A549 (cell line): Measurements from ENCODE around the gene TUBGCP3. TPM values are rescaled to one million over a fixed set of nuclear protein-coding genes. Genes with fewer than 3 reads are reported as not detected.

Experiments used
- ATAC-seq, 2 experiments: fragments of 200-7000 bp in 1 of 2; fragments of >200 bp in 1 of 2; cut with Nextera tagmentation in 1 of 2; cut with Tn5 transposase in 1 of 2; 3 replicates each; pipeline versions ENCODE4 v1.8.0 to v1.9.1; 2018 to 2020; ENCODE audit warnings: mild to moderate bottlenecking in 1 of 2, moderate library complexity in 1 of 2
- CTCF ChIA-PET: fragments of 300-600 bp; sonication (Branson Sonifier 250); formaldehyde crosslinking; extraction: SDS; loops from one replicate; lab custom pipeline; 2021; ENCODE audit warnings: antibody characterized with exemption, inconsistent platforms; lab: Yijun Ruan, JAX
- POLR2A ChIA-PET: fragments of 350-600 bp; formaldehyde crosslinking; extraction: SDS; loops from one replicate; lab custom pipeline; 2021; ENCODE audit warnings: antibody characterized with exemption, inconsistent platforms; lab: Yijun Ruan, JAX
- DNase-seq, 2 experiments: peaks; one replicate each; pipeline versions ENCODE4 v3.0.0 to v3.0.0-alpha.2; 2011 to 2016; ENCODE audit warnings: low read depth in 1 of 2, low spot score in 1 of 2
- FAIRE-seq: peaks from 2 replicates; lab custom pipeline; 2011; peaks lifted over from hg19 to GRCh38; lab: Jason Lieb, UNC
- H3K27ac ChIP-seq, 2 experiments: fragments of >200 bp; sonication (Bioruptor Twin); formaldehyde crosslinking; 3 replicates each; pipeline ENCODE4 v1.5.1; 2016 to 2017
- H3K4me1 ChIP-seq: fragments of >200 bp; sonication (Bioruptor Twin); formaldehyde crosslinking; 3 replicates; pipeline ENCODE4 v1.6.1; 2016
- H3K4me2 ChIP-seq: fragments of >200 bp; sonication (Bioruptor Twin); formaldehyde crosslinking; 3 replicates; pipeline ENCODE4 v1.6.1; 2016
- H3K4me3 ChIP-seq: fragments of >200 bp; sonication (Bioruptor Twin); formaldehyde crosslinking; 3 replicates; pipeline ENCODE4 v1.5.1; 2016
- H3K9me3 ChIP-seq: fragments of >200 bp; sonication (Bioruptor Twin); formaldehyde crosslinking; 3 replicates; pipeline ENCODE4 v1.6.1; 2016
- CBX2 ChIP-seq: fragments of 200-600 bp; sonication (generic); IDR thresholded peaks from 2 replicates; pipeline ENCODE4 v1.6.1; 2016; ENCODE audit warnings: low read depth, mild to moderate bottlenecking, borderline replicate concordance
- CHD2 ChIP-seq: fragments of 150-350 bp; IDR thresholded peaks from 2 replicates; pipeline ENCODE4 v1.6.1; 2014; ENCODE audit warnings: low read length; ENCODE audit not compliant: partially characterized antibody
- EHF ChIP-seq: fragments of 250-450 bp; sonication (Bioruptor Pico); IDR thresholded peaks from 2 replicates; pipeline ENCODE4 v1.5.0; 2020; ENCODE audit warnings: mild to moderate bottlenecking
- EHMT2 ChIP-seq: fragments of 200-600 bp; sonication (generic); IDR thresholded peaks from 2 replicates; pipeline ENCODE4 v1.6.1; 2016; ENCODE audit warnings: antibody characterized with exemption, low read depth, mild to moderate bottlenecking, moderate library complexity
- ESRRA ChIP-seq: fragments of 150-350 bp; IDR thresholded peaks from 2 replicates; pipeline ENCODE4 v1.6.1; 2014; ENCODE audit warnings: mild to moderate bottlenecking, low read length, borderline replicate concordance
- FOSB ChIP-seq: fragments of 250-450 bp; sonication (Bioruptor Pico); IDR thresholded peaks from 2 replicates; pipeline ENCODE4 v1.5.0; 2020; ENCODE audit warnings: mild to moderate bottlenecking, moderate library complexity
- FOXS1 ChIP-seq: fragments of 250-450 bp; sonication (Bioruptor Pico); IDR thresholded peaks from 2 replicates; pipeline ENCODE4 v1.5.0; 2020; ENCODE audit warnings: mild to moderate bottlenecking, moderate library complexity
- GATA3 ChIP-seq: IDR thresholded peaks from 2 replicates; pipeline ENCODE4 v1.6.1; 2012; ENCODE audit warnings: borderline replicate concordance
- HOXA7 ChIP-seq: fragments of 250-450 bp; sonication (Bioruptor Pico); IDR thresholded peaks from 2 replicates; pipeline ENCODE4 v1.5.0; 2020; ENCODE audit warnings: mild to moderate bottlenecking, moderate library complexity
- HOXB13 ChIP-seq: fragments of 250-450 bp; sonication (Bioruptor Pico); IDR thresholded peaks from 2 replicates; pipeline ENCODE4 v1.5.0; 2020; ENCODE audit warnings: low read depth, mild to moderate bottlenecking, moderate library complexity
- JUNB ChIP-seq: fragments of >200 bp; sonication (Bioruptor Twin); formaldehyde crosslinking; IDR thresholded peaks from 2 replicates; pipeline ENCODE4 v1.6.1; 2016
- KDM5A ChIP-seq: fragments of 200-600 bp; sonication (generic); IDR thresholded peaks from 2 replicates; pipeline ENCODE4 v1.6.1; 2016; ENCODE audit warnings: antibody characterized with exemption, mild to moderate bottlenecking
- NFE2L2 ChIP-seq: fragments of 150-350 bp; conservative IDR thresholded peaks from 2 replicates; pipeline ENCODE4 v1.6.1; 2014; ENCODE audit warnings: low read length
- NR3C1 ChIP-seq: fragments of >200 bp; sonication (Bioruptor Twin); formaldehyde crosslinking; IDR thresholded peaks from 3 replicates; pipeline ENCODE4 v1.6.1; 2017
- PHF8 ChIP-seq: fragments of 200-600 bp; sonication (generic); IDR thresholded peaks from 2 replicates; pipeline ENCODE4 v1.6.1; 2016; ENCODE audit warnings: low read depth, mild to moderate bottlenecking, antibody characterized with exemption, moderate library complexity, borderline replicate concordance
- POLR2AphosphoS2 ChIP-seq: conservative IDR thresholded peaks from 2 replicates; pipeline ENCODE4 v1.6.1; 2012; ENCODE audit warnings: low read length, improper control_type of control experiment, inconsistent platforms
- SREBF2 ChIP-seq: fragments of 450-650 bp; IDR thresholded peaks from 2 replicates; pipeline ENCODE4 v1.6.1; 2014; ENCODE audit warnings: mild to moderate bottlenecking, moderate library complexity
- TFCP2L1 ChIP-seq: fragments of 250-450 bp; sonication (Bioruptor Pico); IDR thresholded peaks from 2 replicates; pipeline ENCODE4 v1.5.0; 2021; ENCODE audit warnings: mild to moderate bottlenecking
- TP53 ChIP-seq: fragments of 250-450 bp; sonication (Bioruptor Pico); IDR thresholded peaks from 2 replicates; pipeline ENCODE4 v1.5.0; 2021; ENCODE audit warnings: mild to moderate bottlenecking, moderate library complexity
- ZC3H11A ChIP-seq: fragments of 450-650 bp; IDR thresholded peaks from 2 replicates; pipeline ENCODE4 v1.6.1; 2014; ENCODE audit warnings: antibody characterized with exemption, mild to moderate bottlenecking
- ZFP36 ChIP-seq: fragments of 450-650 bp; IDR thresholded peaks from 2 replicates; pipeline ENCODE4 v1.6.1; 2014; ENCODE audit warnings: borderline replicate concordance; ENCODE audit not compliant: partially characterized antibody
- ZSCAN20 ChIP-seq: fragments of 250-450 bp; sonication (Bioruptor Pico); IDR thresholded peaks from 2 replicates; pipeline ENCODE4 v1.8.0; 2022; ENCODE audit warnings: mild to moderate bottlenecking, moderate library complexity
- WGBS: methylation state at CpG from one replicate; pipeline ENCODE4 v1.1.6; 2017; ENCODE audit errors: missing lambda C conversion rate; 5-methylcytosine and 5-hydroxymethylcytosine counted together
- polyA plus RNA-seq, 4 experiments: library from polyadenylated mRNA; depleted of rRNA in 3 of 4; stranded (reverse); fragments of >200 nt; fragmentation: RNase III in 1 of 4; extraction: RNeasy Plus Mini Kit Qiagen cat#74134 plus additional on column Dnase treatment in 1 of 4; gene quantifications; 2 replicates in 3 of 4; 3 replicates in 1 of 4; pipeline ENCODE4 v1.2.3, GENCODE V29; 2011 to 2017
- TF ChIP-seq, protein P1 (sequence below): IDR thresholded peaks from 2 replicates; pipeline ENCODE4 v1.6.1; 2012; ENCODE audit warnings: low read depth, borderline replicate concordance
- TF ChIP-seq, protein P2 (sequence below): fragments of 250-450 bp; sonication (Bioruptor Pico); IDR thresholded peaks from 2 replicates; pipeline ENCODE4 v1.5.0; 2020; ENCODE audit warnings: low read depth, mild to moderate bottlenecking, moderate library complexity
- TF ChIP-seq, protein P3 (sequence below): IDR thresholded peaks from 2 replicates; pipeline ENCODE4 v1.6.1; 2012
- TF ChIP-seq, protein P4 (sequence below): fragments of >200 bp; sonication (Bioruptor Twin); formaldehyde crosslinking; IDR thresholded peaks from 2 replicates; pipeline ENCODE4 v1.6.1; 2016

The TUBGCP3 gene
- polyA plus RNA-seq, 2 of the 4 experiments (the other 2 are of a cell fraction) = 15.9 to 21.3 TPM

DNA sequence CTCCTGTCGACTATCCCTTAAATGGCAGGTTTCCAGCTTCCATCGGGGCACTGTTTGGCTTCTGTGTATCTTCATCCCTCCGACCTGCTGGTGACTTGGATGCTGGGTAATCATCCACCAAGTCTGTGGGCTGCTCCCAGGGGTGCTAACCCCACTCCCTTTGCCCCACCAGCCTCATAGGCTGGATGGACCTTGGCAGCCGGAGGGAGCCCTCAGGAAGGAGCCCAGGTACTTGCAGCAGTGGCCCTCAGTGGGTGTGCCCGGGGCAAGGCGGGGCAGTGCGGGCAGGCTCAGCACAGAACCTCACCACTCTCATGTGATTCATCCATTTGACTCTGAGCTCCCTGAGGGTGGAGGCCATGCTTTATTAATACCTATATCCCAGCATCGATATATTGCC lies 27.4 kb upstream of the TUBGCP3 start (continued):
- no peak for TF ChIP-seq HOXB13 (CRISPR knock-in tag)

DNA sequence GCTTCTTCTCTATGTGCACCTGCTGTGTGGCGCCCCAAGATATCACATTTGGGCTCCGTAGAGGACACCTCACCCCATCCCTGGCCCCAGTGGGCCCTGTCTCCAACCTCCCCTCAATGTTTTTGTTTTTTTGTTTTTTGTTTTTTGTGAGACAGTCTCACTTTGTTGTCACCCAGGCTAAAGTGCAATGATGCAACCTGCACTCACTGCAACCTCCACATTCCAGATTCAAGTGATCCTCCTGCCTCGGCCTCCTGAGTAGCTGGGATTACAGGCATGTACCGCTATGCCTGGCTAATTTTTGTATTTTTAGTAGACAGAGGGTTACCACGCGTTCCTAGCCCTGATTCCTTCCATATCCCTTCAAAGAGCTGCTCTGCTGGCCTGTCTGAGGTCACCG lies 26.9 kb upstream of the TUBGCP3 start:
- WGBS = 46% methylated on average over 7 of the region's 7 CpGs
- no peak for FAIRE-seq

DNA sequence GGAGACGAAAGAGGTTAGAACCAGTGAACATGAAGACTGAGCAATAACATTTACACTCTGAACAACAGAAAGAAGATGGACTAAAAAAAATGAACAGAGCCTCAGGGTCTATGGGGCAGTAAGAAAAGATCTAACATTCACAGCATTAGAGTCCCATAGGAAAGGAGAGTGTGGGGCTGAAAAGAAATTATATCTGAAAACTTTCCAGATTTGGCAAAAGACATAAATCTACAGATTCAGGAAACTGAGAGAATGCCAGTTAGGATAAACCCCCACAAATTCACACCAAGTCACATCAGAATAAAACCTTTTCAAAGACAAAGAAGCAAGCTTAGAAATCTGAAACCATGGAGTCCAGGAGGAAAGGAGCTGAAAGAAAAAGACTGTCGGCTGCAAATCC lies 20.3 kb upstream of the TUBGCP3 start:
- TF ChIP-seq EHMT2 (no peak), CBX2 (no peak), TP53 (CRISPR knock-in tag) (no peak), KDM5A (no peak), GATA3 (no peak), ZFP36 (no peak), PHF8 (no peak), SREBF2 (no peak), EHF (CRISPR knock-in tag) (no peak), ZSCAN20 (no peak), HOXA7 (CRISPR knock-in tag) (no peak), TFCP2L1 (CRISPR knock-in tag) (no peak), NR3C1 (no peak), NFE2L2 (no peak), ESRRA (no peak)
- TF ChIP-seq, protein P1, sequence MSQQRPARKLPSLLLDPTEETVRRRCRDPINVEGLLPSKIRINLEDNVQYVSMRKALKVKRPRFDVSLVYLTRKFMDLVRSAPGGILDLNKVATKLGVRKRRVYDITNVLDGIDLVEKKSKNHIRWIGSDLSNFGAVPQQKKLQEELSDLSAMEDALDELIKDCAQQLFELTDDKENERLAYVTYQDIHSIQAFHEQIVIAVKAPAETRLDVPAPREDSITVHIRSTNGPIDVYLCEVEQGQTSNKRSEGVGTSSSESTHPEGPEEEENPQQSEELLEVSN = no peak
- FAIRE-seq = no peak
- no peak for DNase-seq
- H3K4me3 ChIP-seq = no peak overlapping the region
- 85% methylated on average over 2 of the region's 2 CpGs for WGBS
- ChIA-PET POLR2A (no interaction called here), CTCF (interaction anchor here (5.0 kb wide), 1 partner anchor 1134 kb away, joined by 16 read pairs; no protein-coding TSS in a partner anchor)
- H3K27ac ChIP-seq = no peak overlapping the region
- H3K9me3 ChIP-seq = no peaks in the 10 kb centered on the region
- no peaks in the 10 kb centered on the region for H3K4me1 ChIP-seq
- no peak overlapping the region for H3K4me2 ChIP-seq
- ATAC-seq = no peak

More for the DNA sequence above, 26.9 kb upstream of the TUBGCP3 start:
- TF ChIP-seq FOSB (CRISPR knock-in tag) (no peak), JUNB (no peak), CHD2 (no peak), GATA3 (no peak), FOXS1 (CRISPR knock-in tag) (no peak), PHF8 (no peak), NR3C1 (no peak), ZC3H11A (no peak), POLR2AphosphoS2 (no peak)
- TF ChIP-seq, protein P2, sequence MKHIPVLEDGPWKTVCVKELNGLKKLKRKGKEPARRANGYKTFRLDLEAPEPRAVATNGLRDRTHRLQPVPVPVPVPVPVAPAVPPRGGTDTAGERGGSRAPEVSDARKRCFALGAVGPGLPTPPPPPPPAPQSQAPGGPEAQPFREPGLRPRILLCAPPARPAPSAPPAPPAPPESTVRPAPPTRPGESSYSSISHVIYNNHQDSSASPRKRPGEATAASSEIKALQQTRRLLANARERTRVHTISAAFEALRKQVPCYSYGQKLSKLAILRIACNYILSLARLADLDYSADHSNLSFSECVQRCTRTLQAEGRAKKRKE (CRISPR knock-in tag) = no peak
- TF ChIP-seq, protein P3, sequence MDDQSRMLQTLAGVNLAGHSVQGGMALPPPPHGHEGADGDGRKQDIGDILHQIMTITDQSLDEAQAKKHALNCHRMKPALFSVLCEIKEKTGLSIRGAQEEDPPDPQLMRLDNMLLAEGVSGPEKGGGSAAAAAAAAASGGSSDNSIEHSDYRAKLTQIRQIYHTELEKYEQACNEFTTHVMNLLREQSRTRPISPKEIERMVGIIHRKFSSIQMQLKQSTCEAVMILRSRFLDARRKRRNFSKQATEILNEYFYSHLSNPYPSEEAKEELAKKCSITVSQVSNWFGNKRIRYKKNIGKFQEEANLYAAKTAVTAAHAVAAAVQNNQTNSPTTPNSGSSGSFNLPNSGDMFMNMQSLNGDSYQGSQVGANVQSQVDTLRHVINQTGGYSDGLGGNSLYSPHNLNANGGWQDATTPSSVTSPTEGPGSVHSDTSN = no peak
- TF ChIP-seq, protein P4, sequence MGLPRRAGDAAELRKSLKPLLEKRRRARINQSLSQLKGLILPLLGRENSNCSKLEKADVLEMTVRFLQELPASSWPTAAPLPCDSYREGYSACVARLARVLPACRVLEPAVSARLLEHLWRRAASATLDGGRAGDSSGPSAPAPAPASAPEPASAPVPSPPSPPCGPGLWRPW = no peak
- TF ChIP-seq, protein P1 = no peak
- TF ChIP-seq, all 56 proteins: peak for 0
- H3K4me3 ChIP-seq = no peak overlapping the region
- ChIA-PET POLR2A (no interaction called here), CTCF (interaction anchor here (2.0 kb wide), 1 partner anchor 8 kb away, joined by 8 read pairs; no protein-coding TSS in a partner anchor)
- H3K4me2 ChIP-seq = no peak overlapping the region
- no peaks in the 10 kb centered on the region for H3K9me3 ChIP-seq
- DNase-seq (no peak), ATAC-seq (no peak)
- no peaks in the 10 kb centered on the region for H3K4me1 ChIP-seq
- no peak overlapping the region for H3K27ac ChIP-seq
